Measurements from ENCODE around the gene MMD2.
A peak's percentile ranks its signal among the peaks of the same experiment; 100 is the strongest.

Gene MMD2

GRCh38 chr7:4957847-4958476 lies 1.0 kb downstream of the MMD2 start:
- no peak for DNase-seq

- DNase-seq = peak; percentile 6
Observed at GRCh38 chr7:4951903-4952636, 6.9 kb downstream of the MMD2 start.

GRCh38 chr7:4951304-4951703 lies 7.7 kb downstream of the MMD2 start:
- DNase-seq = no peak

GRCh38 chr7:4948402-4948801 lies 10.6 kb downstream of the MMD2 start:
- no peak for DNase-seq

- DNase-seq = no peak
Observed at GRCh38 chr7:4945949-4946348, 13.0 kb downstream of the MMD2 start.

- DNase-seq = no peak
Observed at GRCh38 chr7:4944939-4945338, 14.0 kb downstream of the MMD2 start.

GRCh38 chr7:4943297-4943696 lies 15.7 kb downstream of the MMD2 start:
- DNase-seq = no peak

- DNase-seq = no peak
Observed at GRCh38 chr7:4939971-4940728, 18.8 kb downstream of the MMD2 start.

- no peak for DNase-seq
Observed at GRCh38 chr7:4937411-4937810, 21.6 kb downstream of the MMD2 start.

- no peak for DNase-seq
Observed at GRCh38 chr7:4934419-4935025, 24.5 kb downstream of the MMD2 start.

GRCh38 chr7:4931943-4932342 lies 27.0 kb downstream of the MMD2 start:
- no peak for DNase-seq

- no peak for DNase-seq
Observed at GRCh38 chr7:4929005-4929404, 30.0 kb downstream of the MMD2 start.

- no peak for DNase-seq
Observed at GRCh38 chr7:4928445-4928844, 30.5 kb downstream of the MMD2 start.

- DNase-seq = no peak
Observed at GRCh38 chr7:4919969-4920766, 38.8 kb downstream of the MMD2 start.

GRCh38 chr7:4916113-4916512 lies 42.9 kb downstream of the MMD2 start:
- no peak for DNase-seq

GRCh38 chr7:4911111-4911828 lies 47.7 kb downstream of the MMD2 start:
- no peak for DNase-seq

- no peak for DNase-seq
Observed at GRCh38 chr7:4906682-4907081, 52.3 kb downstream of the MMD2 start.

GRCh38 chr7:4905171-4905570 lies 53.8 kb downstream of the MMD2 start:
- DNase-seq = no peak

- DNase-seq = no peak
Observed at GRCh38 chr7:4904346-4904745, 54.6 kb downstream of the MMD2 start.

- DNase-seq = no peak
Observed at GRCh38 chr7:4895766-4896165, 63.2 kb downstream of the MMD2 start.

GRCh38 chr7:4894482-4894881 lies 64.5 kb downstream of the MMD2 start:
- DNase-seq = no peak
